Activated CD8-positive, alpha-beta T cell treated with anti-CD3 and anti-CD28 coated beads for 36 hours (primary cell): ENCODE results near the gene IDS. TPM values are rescaled to one million over a fixed set of nuclear protein-coding genes. Genes with fewer than 3 reads are reported as not detected.
A peak's percentile ranks its signal among the peaks of the same experiment; 100 is the strongest.
"Not testable (repeated sequence)": the region's sequence is repeated elsewhere in the genome, so short reads cannot be mapped to it uniquely, and the experiment has no call there.

Experiments used
- ATAC-seq: fragments of 200-7000 bp; cut with Tn5 transposase; one replicate; pipeline ENCODE4 v1.10.0; 2021; ENCODE audit warnings: mild to moderate bottlenecking, moderate library complexity
- CTCF ChIA-PET: fragments of 350-600 bp; sonication (Branson Sonifier 250); formaldehyde crosslinking; loops from one replicate; lab custom pipeline; 2021; ENCODE audit warnings: antibody characterized with exemption; lab: Charles Lee
- POLR2A ChIA-PET: fragments of 350-600 bp; sonication (Branson Sonifier 250); formaldehyde crosslinking; loops from one replicate; lab custom pipeline; 2021; ENCODE audit warnings: antibody characterized with exemption; lab: Charles Lee
- DNase-seq: peaks from one replicate; pipeline ENCODE4 v3.0.0-alpha.2; 2020
- H3K27ac Mint-ChIP-seq: one replicate; pipeline ENCODE4 v1.8.0; 2021; ENCODE audit warnings: mild to moderate bottlenecking, mixed read lengths
- H3K27me3 Mint-ChIP-seq: one replicate; pipeline ENCODE4 v1.8.0; 2021; ENCODE audit warnings: mixed read lengths
- H3K36me3 Mint-ChIP-seq: one replicate; pipeline ENCODE4 v1.8.0; 2021; ENCODE audit warnings: low read depth, mixed read lengths
- H3K4me1 Mint-ChIP-seq: one replicate; pipeline ENCODE4 v1.8.0; 2021; ENCODE audit warnings: low read depth, mixed read lengths
- H3K4me3 Mint-ChIP-seq: one replicate; pipeline ENCODE4 v1.8.0; 2021; ENCODE audit warnings: mild to moderate bottlenecking, moderate library complexity, mixed read lengths
- H3K9me3 Mint-ChIP-seq: one replicate; pipeline ENCODE4 v1.8.0; 2021; ENCODE audit warnings: mixed read lengths
- CTCF ChIP-seq: fragments of 200-600 bp; IDR thresholded peaks from one replicate; pipeline ENCODE4 v1.8.0; 2022; ENCODE audit warnings: antibody characterized with exemption, mild to moderate bottlenecking
- intact Hi-C: fragments of 100-400 bp; cut with micrococcal nuclease; formaldehyde crosslinking; loops from one replicate; pipeline ENCODE4 v1.10.0; 2022
- total RNA-seq, 2 experiments: library from RNA; stranded (reverse); gene quantifications; one replicate each; pipeline ENCODE4 v1.2.3, GENCODE V29; 2021

The IDS gene
- total RNA-seq: 10 to 100 TPM; 44.8 to 50.6 TPM

- ATAC-seq: peak; percentile 75
- POLR2A ChIA-PET: interaction anchor here (0.6 to 1.4 kb wide), 3 partner anchors 11 to 1195 kb away, joined by 4 to 5 read pairs (median 4); partner anchors contain the start of gene EOLA1
- H3K27ac Mint-ChIP-seq: peak within 1 kb of the TSS; percentile 96
- TF ChIP-seq CTCF: no peak
- CTCF ChIA-PET: no interaction called here
- H3K27me3 Mint-ChIP-seq: no peaks in the 10 kb centered on the region
- peak; percentile 93 for DNase-seq
- peak within 1 kb of the TSS; percentile 92 for H3K4me3 Mint-ChIP-seq
- intact Hi-C loops: loop anchor here (10.0 kb wide), 1 partner anchor 430 kb away; the partner anchor contains the start of gene EOLA2
- H3K4me1 Mint-ChIP-seq: peaks cover 34% of the 10 kb centered on the region
- peaks cover 9% of the 10 kb centered on the region for H3K36me3 Mint-ChIP-seq
- H3K9me3 Mint-ChIP-seq: no peaks in the 10 kb centered on the region
Measured at GRCh38 chrX:149504915-149505651, at the start of gene IDS. TSS of gene IDS (minus strand) at chrX:149505306. CDS start at chrX:149505137, 169 bp downstream.

GRCh38 chrX:149551939-149552248 lies 46.8 kb upstream of the IDS start:
- ATAC-seq, DNase-seq, intact Hi-C loops: not testable (repeated sequence)

GRCh38 chrX:149551245-149551938 lies 46.3 kb upstream of the IDS start:
- CTCF ChIA-PET, H3K27me3 Mint-ChIP-seq, H3K36me3 Mint-ChIP-seq, DNase-seq, POLR2A ChIA-PET, H3K4me1 Mint-ChIP-seq, H3K4me3 Mint-ChIP-seq, H3K9me3 Mint-ChIP-seq, intact Hi-C loops, H3K27ac Mint-ChIP-seq: not testable (repeated sequence)
- ATAC-seq: peak; percentile 57

More at GRCh38 chrX:149551939-149552248, 46.8 kb upstream of the IDS start:
- H3K27ac Mint-ChIP-seq, CTCF ChIA-PET, H3K36me3 Mint-ChIP-seq, POLR2A ChIA-PET, H3K9me3 Mint-ChIP-seq, H3K4me3 Mint-ChIP-seq, H3K27me3 Mint-ChIP-seq, H3K4me1 Mint-ChIP-seq: not testable (repeated sequence)

GRCh38 chrX:149550454-149550853 lies 45.3 kb upstream of the IDS start:
- intact Hi-C loops, H3K27me3 Mint-ChIP-seq, H3K4me3 Mint-ChIP-seq, H3K36me3 Mint-ChIP-seq, POLR2A ChIA-PET, CTCF ChIA-PET, H3K4me1 Mint-ChIP-seq, H3K9me3 Mint-ChIP-seq: not testable (repeated sequence)
- H3K27ac Mint-ChIP-seq: peak overlapping the region; percentile 49
- ATAC-seq (peak; percentile 29), DNase-seq (peak; percentile 30)

GRCh38 chrX:149549701-149550100 lies 44.6 kb upstream of the IDS start, which contains the start of gene HSFX3:
TSS of gene HSFX3 (minus strand) at chrX:149549924. CDS start at chrX:149549852, 72 bp downstream.
- H3K4me1 Mint-ChIP-seq, H3K36me3 Mint-ChIP-seq, H3K9me3 Mint-ChIP-seq, DNase-seq, H3K27me3 Mint-ChIP-seq, ATAC-seq, POLR2A ChIA-PET, H3K4me3 Mint-ChIP-seq, CTCF ChIA-PET: not testable (repeated sequence)
- intact Hi-C loops: loop anchor here (10.0 kb wide), 1 partner anchor 385 kb away; the partner anchor contains the start of gene EOLA2
- H3K27ac Mint-ChIP-seq: peak within 1 kb of the TSS; percentile 49

GRCh38 chrX:149547782-149548181 lies 42.7 kb upstream of the IDS start:
- H3K4me3 Mint-ChIP-seq, DNase-seq, H3K27ac Mint-ChIP-seq, POLR2A ChIA-PET, H3K4me1 Mint-ChIP-seq, H3K9me3 Mint-ChIP-seq, H3K36me3 Mint-ChIP-seq, H3K27me3 Mint-ChIP-seq, ATAC-seq, CTCF ChIA-PET: not testable (repeated sequence)
- intact Hi-C loops: loop anchor here (10.0 kb wide), 1 partner anchor 387 kb away; the partner anchor contains the start of gene EOLA2

- ATAC-seq, H3K27me3 Mint-ChIP-seq, POLR2A ChIA-PET, H3K36me3 Mint-ChIP-seq, H3K27ac Mint-ChIP-seq, H3K4me3 Mint-ChIP-seq, DNase-seq, H3K4me1 Mint-ChIP-seq, CTCF ChIA-PET, H3K9me3 Mint-ChIP-seq: not testable (repeated sequence)
- intact Hi-C loops: loop anchor here (10.0 kb wide), 1 partner anchor 388 kb away; the partner anchor contains the start of gene EOLA2
Measured at GRCh38 chrX:149546962-149547361, 41.9 kb upstream of the IDS start.

GRCh38 chrX:149545545-149546543 lies 40.7 kb upstream of the IDS start:
- DNase-seq: peak; percentile 18
- POLR2A ChIA-PET, ATAC-seq, H3K4me3 Mint-ChIP-seq, H3K9me3 Mint-ChIP-seq, H3K4me1 Mint-ChIP-seq, CTCF ChIA-PET, H3K27me3 Mint-ChIP-seq, H3K36me3 Mint-ChIP-seq, H3K27ac Mint-ChIP-seq: not testable (repeated sequence)
- intact Hi-C loops: loop anchor here (10.0 kb wide), 1 partner anchor 389 kb away; the partner anchor contains the start of gene EOLA2
